KMS-11 (cell line): ENCODE results near the gene CHIT1.

Source experiments
- H2AFZ ChIP-seq: fragments of 200-600 bp; sonication (generic); 2 replicates; pipeline ENCODE4 v1.6.1; 2016; ENCODE audit warnings: antibody characterized with exemption, mixed run types, low read depth
- H3K27ac ChIP-seq: fragments of 200-600 bp; sonication (generic); 2 replicates; pipeline ENCODE4 v1.6.1; 2016; ENCODE audit warnings: mild to moderate bottlenecking, mixed run types
- H3K27me3 ChIP-seq: fragments of 200-600 bp; sonication (generic); 2 replicates; pipeline ENCODE4 v1.6.1; 2017; ENCODE audit warnings: mild to moderate bottlenecking, low read depth, mixed run types, moderate library complexity; ENCODE audit not compliant: insufficient read depth
- H3K36me3 ChIP-seq: fragments of 200-600 bp; sonication (generic); 2 replicates; pipeline ENCODE4 v1.6.1; 2017; ENCODE audit warnings: mild to moderate bottlenecking, mixed run types; ENCODE audit not compliant: insufficient read depth
- H3K4me1 ChIP-seq: fragments of 200-600 bp; sonication (generic); 2 replicates; pipeline ENCODE4 v1.6.1; 2016; ENCODE audit warnings: mild to moderate bottlenecking, low read depth, mixed run types; ENCODE audit not compliant: poor library complexity, severe bottlenecking
- H3K4me2 ChIP-seq: fragments of 200-600 bp; sonication (generic); 2 replicates; pipeline ENCODE4 v1.7.0; 2016; ENCODE audit warnings: mild to moderate bottlenecking, mixed run types
- H3K4me3 ChIP-seq: fragments of 200-600 bp; sonication (generic); IDR thresholded peaks from 2 replicates; pipeline ENCODE4 v1.6.1; 2017; ENCODE audit warnings: low read depth, low read length, mixed read lengths; ENCODE audit not compliant: insufficient read depth
- H3K79me2 ChIP-seq: fragments of 200-600 bp; sonication (generic); 2 replicates; pipeline ENCODE4 v1.6.1; 2016; ENCODE audit warnings: low read depth, mixed run types; ENCODE audit not compliant: insufficient read depth
- H3K9ac ChIP-seq: fragments of 200-600 bp; sonication (generic); 2 replicates; pipeline ENCODE4 v1.6.1; 2016; ENCODE audit warnings: mild to moderate bottlenecking, mixed run types
- H4K20me1 ChIP-seq: fragments of 200-600 bp; sonication (generic); 2 replicates; pipeline ENCODE4 v1.6.1; 2016; ENCODE audit warnings: mild to moderate bottlenecking, mixed run types; ENCODE audit not compliant: insufficient read depth
- CTCF ChIP-seq: fragments of 200-600 bp; sonication (generic); conservative IDR thresholded peaks from 2 replicates; pipeline ENCODE4 v1.6.1; 2017; ENCODE audit warnings: low read depth, mild to moderate bottlenecking, antibody characterized with exemption, low read length, moderate library complexity, mixed read lengths

CHIT1 gene

GRCh38 chr1:203219171-203219570 lies 10.3 kb downstream of the CHIT1 start:
- H3K27ac ChIP-seq: no peak overlapping the region
- no peaks in the 10 kb centered on the region; the same call in 1 of the 2 replicates for H3K27me3 ChIP-seq

DNA sequence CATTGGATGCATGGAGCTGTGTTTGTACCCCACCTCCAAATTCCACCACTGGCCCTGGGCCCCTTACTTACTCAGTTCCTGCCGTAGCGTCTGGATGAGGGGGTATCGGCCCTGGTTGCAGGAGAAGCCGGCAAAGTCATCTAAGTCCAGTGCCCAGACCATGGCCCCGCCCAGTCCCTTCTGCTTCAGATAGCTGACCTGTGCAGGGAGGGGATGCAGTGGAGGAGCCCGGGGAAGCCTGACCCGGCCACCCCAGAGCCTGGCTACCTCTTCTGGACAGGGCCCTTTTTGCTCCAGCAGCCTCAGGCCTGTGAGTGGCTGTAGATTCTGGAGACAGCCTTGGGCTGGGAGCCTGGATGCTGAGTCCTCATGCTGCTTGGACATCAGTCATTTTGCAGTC lies 11.8 kb downstream of the CHIT1 start:
- H3K9ac ChIP-seq: no peak overlapping the region
- no peaks in the 10 kb centered on the region for H3K36me3 ChIP-seq
- no peaks in the 10 kb centered on the region for H3K4me1 ChIP-seq
- no peak overlapping the region for H3K4me3 ChIP-seq
- TF ChIP-seq CTCF: no peak
- no peaks in the 10 kb centered on the region; the same call in 1 of the 2 replicates for H3K27me3 ChIP-seq
- no peak overlapping the region for H2AFZ ChIP-seq
- H3K79me2 ChIP-seq: no peaks in the 10 kb centered on the region
- no peaks in the 10 kb centered on the region for H4K20me1 ChIP-seq
- no peak overlapping the region for H3K4me2 ChIP-seq
- H3K27ac ChIP-seq: no peak overlapping the region

More at GRCh38 chr1:203219171-203219570, 10.3 kb downstream of the CHIT1 start:
- no peaks in the 10 kb centered on the region for H4K20me1 ChIP-seq
- H3K4me1 ChIP-seq: no peaks in the 10 kb centered on the region
- TF ChIP-seq CTCF: no peak
- no peak overlapping the region for H3K4me3 ChIP-seq
- no peak overlapping the region for H3K4me2 ChIP-seq
- no peak overlapping the region for H3K9ac ChIP-seq
- H3K36me3 ChIP-seq: no peaks in the 10 kb centered on the region
- H2AFZ ChIP-seq: no peak overlapping the region
- no peaks in the 10 kb centered on the region for H3K79me2 ChIP-seq

DNA sequence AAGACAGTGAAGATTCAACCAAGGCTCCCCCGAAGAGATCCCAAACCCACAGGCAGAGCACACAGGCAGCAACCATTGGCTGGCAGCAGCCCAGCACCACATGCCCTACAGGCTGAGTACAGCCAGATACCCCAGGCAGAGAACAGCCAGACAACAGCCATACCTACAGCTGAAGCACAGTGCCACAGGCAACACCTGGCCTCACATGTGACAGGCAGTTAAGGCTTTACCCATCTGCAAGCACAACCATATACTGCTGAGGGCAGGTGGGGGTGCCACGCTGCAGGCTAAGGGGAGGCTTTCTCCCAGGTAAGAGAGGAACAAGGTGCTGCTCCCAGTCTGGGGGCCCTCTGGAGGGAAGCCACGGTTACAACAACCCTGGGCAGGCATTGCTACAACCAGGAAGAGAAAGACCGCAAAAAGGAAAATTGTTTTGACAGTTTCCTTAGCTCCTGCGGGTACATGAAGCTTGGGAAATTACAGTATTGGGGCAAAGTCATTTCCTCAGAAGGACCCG lies 12.3 kb downstream of the CHIT1 start:
- H3K79me2 ChIP-seq: no peaks in the 10 kb centered on the region
- H3K36me3 ChIP-seq: no peaks in the 10 kb centered on the region
- no peak overlapping the region for H3K4me2 ChIP-seq
- no peak overlapping the region for H3K4me3 ChIP-seq
- no peak overlapping the region for H3K27ac ChIP-seq
- H2AFZ ChIP-seq: no peak overlapping the region
- no peak overlapping the region for H3K9ac ChIP-seq
- TF ChIP-seq CTCF: no peak
- H3K27me3 ChIP-seq: no peaks in the 10 kb centered on the region; the same call in 1 of the 2 replicates
- H4K20me1 ChIP-seq: no peaks in the 10 kb centered on the region
- H3K4me1 ChIP-seq: no peaks in the 10 kb centered on the region

DNA sequence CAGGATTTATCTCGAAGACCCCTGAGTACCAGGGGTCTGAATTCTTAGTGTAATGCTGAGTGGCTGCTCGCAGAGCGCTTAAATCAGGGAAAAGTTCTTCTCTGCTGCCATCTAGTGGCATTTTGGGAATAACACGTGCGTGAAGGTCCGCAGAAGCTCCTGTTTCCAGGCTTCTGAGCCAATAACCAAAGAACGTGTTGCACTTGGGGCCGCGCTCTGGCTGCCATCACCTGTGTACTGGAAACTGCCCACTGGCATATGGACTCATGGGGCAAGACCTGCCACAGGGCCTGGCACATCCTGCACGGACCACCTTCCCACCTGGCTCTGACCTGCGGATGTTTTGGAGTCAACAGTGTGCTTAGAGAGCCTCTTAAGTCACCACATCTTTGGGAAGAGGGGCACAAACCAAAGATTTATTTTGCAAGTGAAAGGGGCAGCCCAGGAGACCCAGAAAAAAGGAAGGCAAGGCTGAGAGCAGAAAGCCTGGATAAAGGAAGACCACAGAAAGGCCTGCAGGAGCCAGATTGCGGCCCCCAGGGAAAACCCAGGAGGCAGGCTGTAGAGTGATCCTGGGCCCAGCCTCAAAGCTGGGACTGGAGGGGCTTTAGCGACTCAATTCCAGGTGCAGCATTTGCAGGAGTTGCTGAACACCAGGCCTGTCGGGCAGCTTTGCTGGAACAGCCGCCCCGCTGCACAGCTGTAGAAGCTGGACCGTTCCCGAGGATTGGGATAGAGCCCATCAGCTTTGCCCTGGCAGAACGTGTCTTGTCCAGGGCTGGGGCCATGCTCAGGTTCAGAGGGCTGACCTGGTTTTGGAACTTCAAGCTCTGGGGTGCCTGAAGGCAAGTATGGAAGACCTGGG lies 13.0 kb downstream of the CHIT1 start:
- Histone ChIP-seq H3K4me2 (no peak overlapping the region; the same call in 1 of the 2 replicates), H2AFZ (no peak overlapping the region), H3K36me3 (no peaks in the 10 kb centered on the region), H3K4me1 (no peaks in the 10 kb centered on the region), H3K79me2 (no peaks in the 10 kb centered on the region), H4K20me1 (no peaks in the 10 kb centered on the region), H3K27ac (no peak overlapping the region), H3K27me3 (no peaks in the 10 kb centered on the region; the same call in 1 of the 2 replicates), H3K9ac (no peak overlapping the region), H3K4me3 (no peak overlapping the region)
- TF ChIP-seq CTCF: peak; percentile 98
